ENCODE measurements around the gene FNDC7.
"Not testable (repeated sequence)": the region's sequence is repeated elsewhere in the genome, so short reads cannot be mapped to it uniquely, and the experiment has no call there.

Gene FNDC7

GRCh38 chr1:108699375-108700332 is 13.1 kb upstream of the FNDC7 start:
- no peak for DNase-seq (ENCODE audit: extremely low read depth in 1 of 2, low read depth in 1 of 2)

GRCh38 chr1:108701176-108701849 is 11.4 kb upstream of the FNDC7 start:
- no peak for DNase-seq (ENCODE audit: extremely low read depth in 1 of 2, low read depth in 1 of 2)

- not testable (repeated sequence) for DNase-seq (ENCODE audit: extremely low read depth in 1 of 2, low read depth in 1 of 2)
Measured at GRCh38 chr1:108702109-108702508, 10.6 kb upstream of the FNDC7 start.

DNA sequence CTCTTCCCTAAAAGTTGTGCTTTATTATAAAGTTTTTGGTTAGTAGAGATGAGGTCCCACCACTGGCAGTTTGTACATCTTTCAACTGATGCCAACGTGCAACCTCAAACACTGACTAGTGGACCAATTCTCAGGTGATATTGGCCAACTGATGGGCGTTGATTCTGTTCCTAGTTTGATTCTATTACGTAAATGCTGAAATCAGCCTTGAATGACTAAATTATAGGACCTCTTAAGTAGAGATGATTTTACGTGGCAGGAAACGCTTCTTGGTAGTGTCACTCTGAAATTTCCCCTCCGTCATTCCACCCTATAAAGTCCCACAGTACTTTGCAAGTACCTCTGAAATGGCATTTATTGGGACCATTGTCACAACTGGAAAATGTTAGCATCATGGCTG is 8.8 kb upstream of the FNDC7 start:
- DNase-seq (ENCODE audit: extremely low read depth in 1 of 2, low read depth in 1 of 2) = no peak

DNA sequence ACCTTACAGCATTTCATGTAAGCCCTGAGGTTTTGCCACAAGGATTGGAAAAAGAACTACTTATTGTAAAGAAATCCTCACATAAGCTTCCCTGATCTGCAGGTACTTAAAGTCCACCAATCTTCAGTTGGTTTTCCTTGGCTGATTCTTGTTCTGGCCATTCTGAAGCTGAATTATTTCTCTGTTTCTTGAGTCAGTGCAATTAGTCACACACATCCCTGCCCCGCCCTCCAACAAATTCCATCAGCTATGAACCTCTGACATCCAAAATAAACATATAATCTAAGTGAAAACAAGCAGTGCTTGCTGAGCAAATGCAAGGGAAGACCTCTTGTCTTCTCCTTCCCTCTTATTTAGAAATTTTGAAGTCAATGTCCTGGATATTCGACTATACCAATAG is 8.2 kb upstream of the FNDC7 start:
- DNase-seq (ENCODE audit: extremely low read depth in 1 of 2, low read depth in 1 of 2) = no peak

DNA sequence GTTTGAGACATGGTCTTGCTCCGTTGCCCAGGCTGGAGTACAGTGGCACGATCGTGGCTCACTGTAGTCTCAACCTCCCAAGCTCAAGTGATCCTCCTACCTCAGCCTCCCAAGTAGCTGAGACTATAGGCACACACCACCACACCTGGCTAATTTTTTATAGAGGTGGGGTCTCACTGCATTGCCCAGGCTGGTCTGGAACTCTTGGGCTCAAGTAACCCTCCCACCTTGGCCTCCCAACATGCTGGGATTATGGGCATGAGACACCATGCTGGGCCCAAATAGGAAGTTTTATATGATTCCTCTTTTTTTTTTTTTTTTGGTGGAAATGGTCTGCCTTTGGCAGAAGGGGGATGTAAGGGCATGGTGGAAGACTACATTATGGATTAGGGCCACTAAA is 6.1 kb upstream of the FNDC7 start:
- no peak for DNase-seq (ENCODE audit: extremely low read depth in 1 of 2, low read depth in 1 of 2)

DNA sequence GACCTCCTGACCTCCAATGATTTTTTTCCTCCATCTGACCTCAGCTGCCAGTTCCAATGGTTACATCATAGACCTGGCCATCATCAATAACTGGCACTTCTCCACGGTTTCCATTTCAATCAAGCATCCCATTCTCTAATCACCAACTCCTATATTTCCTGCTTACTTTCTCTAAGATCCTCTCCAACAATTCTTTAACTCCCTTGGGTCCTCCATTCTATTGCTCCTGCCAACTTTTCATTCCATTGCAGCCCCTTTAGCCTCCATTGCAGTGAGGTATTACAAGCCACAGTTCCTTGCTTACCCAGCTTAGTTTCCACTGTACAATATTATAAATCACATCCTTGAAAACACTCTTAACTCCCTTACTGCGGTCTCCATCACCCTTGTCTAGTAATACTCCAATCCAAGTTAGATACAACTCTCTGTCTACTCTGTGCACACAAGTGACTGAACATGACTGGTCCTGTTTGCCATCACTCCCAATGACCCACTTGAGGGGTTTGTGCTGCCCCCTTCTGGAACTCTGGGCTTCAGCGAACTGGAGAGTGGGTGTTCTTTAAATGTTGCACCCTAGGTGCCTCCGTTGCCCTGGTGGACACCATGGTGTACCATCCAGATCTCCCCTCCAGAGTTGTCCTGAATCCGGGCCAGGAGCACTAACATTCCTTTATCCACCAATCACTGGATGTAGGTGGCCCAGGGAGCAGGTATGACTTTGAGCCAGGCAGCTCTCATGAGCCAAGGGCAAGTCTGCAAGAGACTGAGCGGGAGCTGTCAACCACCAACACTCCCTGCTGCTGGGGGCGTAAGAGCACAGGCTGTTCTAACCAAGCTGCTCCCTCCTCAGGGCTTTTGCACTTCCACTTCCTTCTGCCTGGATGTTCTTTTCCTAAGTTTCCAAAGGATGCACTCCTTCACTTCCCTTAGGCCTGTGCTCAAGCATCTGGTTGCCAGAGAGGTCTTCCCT is 3.7 kb upstream of the FNDC7 start:
- peak in 1 of 2 donors; percentile 43 for DNase-seq (ENCODE audit: extremely low read depth in 1 of 2, low read depth in 1 of 2)

GRCh38 chr1:108715932-108716331 is 3.2 kb downstream of the FNDC7 start:
- DNase-seq (ENCODE audit: extremely low read depth in 1 of 2, low read depth in 1 of 2) = no peak

GRCh38 chr1:108716437-108717230 is 3.9 kb downstream of the FNDC7 start:
- DNase-seq (ENCODE audit: extremely low read depth in 1 of 2, low read depth in 1 of 2) = no peak

DNA sequence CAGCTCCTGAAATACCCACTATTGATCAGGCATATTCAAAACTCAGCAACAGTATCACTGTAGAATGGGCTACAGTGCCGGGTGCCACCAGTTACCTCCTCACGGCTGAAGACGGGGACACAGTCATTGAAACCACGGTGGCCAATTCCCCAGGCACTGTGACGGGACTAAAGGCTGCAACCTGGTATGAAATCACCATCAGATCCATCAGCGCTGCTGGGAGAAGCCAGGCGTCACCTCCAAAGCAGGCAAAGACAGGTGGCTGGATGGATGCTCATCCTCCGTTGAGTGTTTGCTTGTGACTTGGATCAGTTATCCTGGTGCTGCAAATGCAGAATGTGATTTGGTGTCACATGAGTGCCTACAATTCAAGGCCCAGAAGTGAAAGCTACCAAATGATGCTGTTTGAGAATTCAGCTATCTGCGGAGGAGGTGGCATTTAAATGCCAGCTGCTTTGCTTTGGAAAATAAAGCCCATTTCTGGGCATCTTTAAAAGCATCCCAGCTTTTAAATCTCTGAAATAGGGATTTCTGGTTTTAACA is 5.1 kb downstream of the FNDC7 start:
- DNase-seq (ENCODE audit: extremely low read depth in 1 of 2, low read depth in 1 of 2) = no peak

DNA sequence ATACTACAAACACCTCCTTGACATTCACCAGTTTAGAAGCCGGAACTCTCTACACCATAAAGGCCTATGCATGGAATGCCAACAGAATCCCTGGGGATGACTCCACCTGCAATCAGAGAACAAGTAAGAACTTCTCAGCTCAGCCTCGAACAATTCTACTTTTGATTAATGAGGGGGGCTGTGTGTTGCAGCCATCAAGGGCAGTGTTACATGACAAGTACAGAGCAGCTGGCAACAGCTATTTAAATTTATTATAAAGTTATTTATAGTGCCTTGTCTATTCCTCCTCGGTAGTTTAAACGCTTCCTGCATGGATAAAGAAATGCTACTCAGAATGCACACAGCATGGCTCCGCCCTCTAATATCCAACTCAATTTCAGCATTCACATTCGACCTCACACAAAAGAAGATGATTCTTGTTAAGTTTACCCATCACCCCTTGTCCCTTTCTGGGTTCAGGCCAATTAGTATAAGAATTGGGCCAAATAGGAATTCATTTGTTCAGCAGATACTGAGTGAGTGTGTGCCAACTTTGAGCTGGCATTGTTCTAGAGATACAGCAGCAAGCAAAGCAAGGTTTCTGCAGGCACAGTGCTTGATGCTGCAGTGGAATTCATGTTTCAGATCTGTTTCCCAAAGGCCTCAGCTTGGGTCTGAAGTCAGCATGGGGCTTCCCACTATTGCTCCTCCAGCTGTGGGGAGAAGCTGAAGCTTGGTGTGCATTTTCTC is 6.4 kb downstream of the FNDC7 start:
- no peak for DNase-seq (ENCODE audit: extremely low read depth in 1 of 2, low read depth in 1 of 2)

DNA sequence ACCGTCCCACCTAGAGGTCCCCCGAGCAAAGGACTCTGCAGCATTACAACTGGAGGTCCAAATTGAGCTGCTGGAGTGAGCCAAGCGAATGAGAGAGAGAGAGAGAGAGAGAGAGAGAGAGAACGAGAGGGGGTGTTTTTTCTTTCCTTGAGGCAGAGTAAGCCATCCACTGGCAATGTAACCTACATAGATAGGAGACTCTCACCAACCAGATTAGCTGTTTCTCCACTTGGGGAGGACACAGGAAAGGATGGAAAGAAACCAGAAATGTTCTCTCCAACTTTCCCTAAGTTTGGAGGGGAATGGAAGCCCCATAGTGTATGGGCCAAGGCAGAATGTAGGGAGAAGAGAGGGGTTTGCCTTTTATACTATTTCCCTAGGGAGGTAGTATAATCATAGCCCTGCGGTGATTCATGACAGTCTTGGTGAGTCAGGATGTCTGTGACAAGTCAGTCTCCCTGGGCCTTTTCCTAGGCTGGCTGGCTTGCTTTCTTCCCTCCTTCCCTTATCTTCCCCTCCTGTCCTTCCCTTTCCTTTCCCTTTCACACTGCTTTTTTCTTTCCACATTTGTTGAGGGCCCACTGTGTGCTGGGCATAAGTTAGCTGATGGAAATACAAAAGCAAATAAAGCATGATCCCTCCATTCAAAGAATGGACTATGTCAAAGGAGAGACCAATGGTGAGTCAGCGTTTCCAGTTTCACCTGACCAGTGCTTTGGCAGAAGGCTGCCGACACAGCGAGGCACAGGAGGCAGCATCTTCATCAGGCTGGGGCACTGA is 7.1 kb downstream of the FNDC7 start:
- no peak for DNase-seq (ENCODE audit: extremely low read depth in 1 of 2, low read depth in 1 of 2)

- no peak for DNase-seq (ENCODE audit: extremely low read depth in 1 of 2, low read depth in 1 of 2)
Measured at GRCh38 chr1:108722292-108722691, 9.6 kb downstream of the FNDC7 start.

GRCh38 chr1:108725906-108726305 is 13.2 kb downstream of the FNDC7 start:
- DNase-seq (ENCODE audit: extremely low read depth in 1 of 2, low read depth in 1 of 2) = no peak

DNA sequence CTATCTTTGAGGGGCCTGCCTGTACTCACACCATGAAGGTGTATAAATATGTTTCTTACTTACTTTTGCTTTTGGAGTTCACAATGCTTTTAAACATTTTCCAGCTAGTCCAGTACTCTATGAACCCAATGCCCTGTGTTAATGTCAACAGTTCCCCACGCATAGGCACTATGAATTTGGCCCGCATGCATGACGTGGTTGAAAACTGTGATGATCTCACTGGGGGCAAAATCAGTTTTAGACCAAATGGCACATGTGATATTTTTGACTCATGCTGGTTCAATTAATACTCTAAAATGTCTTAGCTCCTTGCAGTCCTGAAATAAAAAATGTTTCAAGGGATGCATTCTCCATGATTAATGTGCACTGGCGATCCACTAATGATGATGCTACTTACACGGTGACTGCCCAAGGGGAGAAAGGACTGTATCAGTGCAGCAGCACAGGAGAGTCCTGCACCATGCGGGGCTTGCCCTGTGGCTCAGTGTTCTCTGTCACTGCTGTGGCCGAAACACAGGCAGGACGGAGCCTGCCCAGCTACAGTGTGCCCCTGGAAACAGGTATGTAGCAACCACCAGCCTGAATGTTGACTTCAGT is 15.7 kb downstream of the FNDC7 start:
- no peak for DNase-seq (ENCODE audit: extremely low read depth in 1 of 2, low read depth in 1 of 2)

DNA sequence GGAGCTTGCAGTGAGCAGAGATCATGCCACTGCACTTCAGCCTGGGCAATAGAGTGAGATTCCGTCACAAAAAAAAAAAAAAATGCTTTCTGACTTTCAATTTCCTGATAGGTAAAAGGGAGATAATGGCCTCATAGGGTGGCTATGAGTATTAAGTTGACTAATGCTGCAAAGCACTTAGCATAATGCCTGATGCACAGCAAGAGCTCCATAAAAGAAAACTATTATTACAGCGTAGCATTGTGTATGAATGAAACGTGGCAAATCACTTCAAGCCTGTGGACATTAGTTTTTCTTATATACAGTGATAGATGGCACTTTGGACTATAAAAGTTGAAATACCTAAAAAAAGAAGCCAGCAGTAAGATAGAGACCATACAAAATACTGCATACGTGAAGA is 16.8 kb downstream of the FNDC7 start:
- DNase-seq (ENCODE audit: extremely low read depth in 1 of 2, low read depth in 1 of 2) = no peak

- DNase-seq (ENCODE audit: extremely low read depth in 1 of 2, low read depth in 1 of 2) = no peak
Measured at GRCh38 chr1:108732398-108732797, 19.7 kb downstream of the FNDC7 start.
